Activated CD8-positive, alpha-beta T cell treated with anti-CD3 and anti-CD28 coated beads, Interleukin-2, amount 10 ng/mL, durations not matched to agents 7 days and 5 days (primary cell): ENCODE measurements around the gene PLIN4. TPM values are rescaled to one million over a fixed set of nuclear protein-coding genes. Genes with fewer than 3 reads are reported as not detected.

Experiments
- ATAC-seq: fragments of 150-1000 bp; cut with Tn5 transposase; one replicate; pipeline ENCODE4 v1.10.0; 2021; ENCODE audit warnings: moderate library complexity
- CTCF ChIA-PET: fragments of 350-600 bp; sonication (Branson Sonifier 250); formaldehyde crosslinking; loops from one replicate; lab custom pipeline; 2021; ENCODE audit warnings: antibody characterized with exemption; lab: Charles Lee
- POLR2A ChIA-PET: fragments of 350-600 bp; sonication (Branson Sonifier 250); formaldehyde crosslinking; loops from one replicate; lab custom pipeline; 2021; ENCODE audit warnings: antibody characterized with exemption; lab: Charles Lee
- DNase-seq: peaks from one replicate; pipeline ENCODE4 v3.0.0-alpha.2; 2020
- H3K27ac Mint-ChIP-seq: one replicate; pipeline ENCODE4 v1.8.0; 2021; ENCODE audit warnings: mild to moderate bottlenecking, mixed read lengths
- H3K27me3 Mint-ChIP-seq: one replicate; pipeline ENCODE4 v1.8.0; 2021; ENCODE audit warnings: low read depth, mixed read lengths
- H3K36me3 Mint-ChIP-seq: one replicate; pipeline ENCODE4 v1.8.0; 2021; ENCODE audit warnings: low read depth, mixed read lengths
- H3K4me1 Mint-ChIP-seq: one replicate; pipeline ENCODE4 v1.8.0; 2021; ENCODE audit warnings: low read depth, mixed read lengths
- H3K4me3 Mint-ChIP-seq: one replicate; pipeline ENCODE4 v1.8.0; 2021; ENCODE audit warnings: mild to moderate bottlenecking, mixed read lengths
- H3K9me3 Mint-ChIP-seq: one replicate; pipeline ENCODE4 v1.8.0; 2022; ENCODE audit warnings: mixed read lengths; ENCODE audit not compliant: insufficient read depth
- total RNA-seq, 2 experiments: library from RNA; stranded (reverse); gene quantifications; one replicate each; pipeline ENCODE4 v1.2.3, GENCODE V29; 2021

The PLIN4 gene
- total RNA-seq, 2 experiments from 2014 or later = not detected

DNA sequence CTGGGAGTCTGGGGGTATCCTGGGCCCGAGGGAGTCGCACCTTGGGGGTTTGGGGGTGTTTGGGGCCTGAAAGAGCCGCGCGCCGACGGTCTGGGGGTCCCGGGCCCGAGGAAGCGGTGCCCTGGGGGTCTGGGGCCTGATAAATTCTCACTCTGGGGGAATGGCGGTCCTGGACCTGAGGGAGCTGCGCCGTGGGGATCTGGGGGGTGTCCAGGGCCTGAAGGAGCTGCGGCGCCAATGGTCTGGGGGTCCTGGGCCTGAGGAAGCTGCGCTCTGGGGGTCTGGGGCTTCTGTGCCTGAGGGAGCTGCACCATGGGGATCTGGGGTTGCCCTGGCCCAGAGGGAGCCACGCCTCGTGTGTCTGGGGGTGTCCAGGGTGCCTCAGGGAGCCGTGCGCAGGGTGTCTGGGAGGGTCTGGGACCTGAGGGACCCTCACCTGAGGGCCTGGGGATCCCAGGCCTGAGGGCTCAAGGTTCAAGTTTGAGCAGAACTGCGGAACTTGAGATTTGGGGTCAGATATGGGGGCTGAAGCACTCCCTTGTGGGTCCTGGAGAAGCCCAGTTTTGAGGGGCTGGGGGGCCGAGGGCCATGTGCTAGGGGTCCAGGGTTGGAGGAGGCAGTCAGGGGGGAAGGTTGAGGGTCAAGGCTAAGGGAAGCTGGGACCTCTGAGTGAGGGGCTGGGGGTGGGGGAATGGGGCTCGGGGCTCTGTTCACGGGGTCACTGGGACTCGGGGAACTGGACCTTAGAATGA is 45.1 kb downstream of the PLIN4 start:
- POLR2A ChIA-PET = interaction anchor here (0.7 kb wide), 2 partner anchors 53 to 925 kb away, joined by 4 read pairs; no protein-coding TSS in a partner anchor
- peak overlapping the region; percentile 79 for H3K4me3 Mint-ChIP-seq

DNA sequence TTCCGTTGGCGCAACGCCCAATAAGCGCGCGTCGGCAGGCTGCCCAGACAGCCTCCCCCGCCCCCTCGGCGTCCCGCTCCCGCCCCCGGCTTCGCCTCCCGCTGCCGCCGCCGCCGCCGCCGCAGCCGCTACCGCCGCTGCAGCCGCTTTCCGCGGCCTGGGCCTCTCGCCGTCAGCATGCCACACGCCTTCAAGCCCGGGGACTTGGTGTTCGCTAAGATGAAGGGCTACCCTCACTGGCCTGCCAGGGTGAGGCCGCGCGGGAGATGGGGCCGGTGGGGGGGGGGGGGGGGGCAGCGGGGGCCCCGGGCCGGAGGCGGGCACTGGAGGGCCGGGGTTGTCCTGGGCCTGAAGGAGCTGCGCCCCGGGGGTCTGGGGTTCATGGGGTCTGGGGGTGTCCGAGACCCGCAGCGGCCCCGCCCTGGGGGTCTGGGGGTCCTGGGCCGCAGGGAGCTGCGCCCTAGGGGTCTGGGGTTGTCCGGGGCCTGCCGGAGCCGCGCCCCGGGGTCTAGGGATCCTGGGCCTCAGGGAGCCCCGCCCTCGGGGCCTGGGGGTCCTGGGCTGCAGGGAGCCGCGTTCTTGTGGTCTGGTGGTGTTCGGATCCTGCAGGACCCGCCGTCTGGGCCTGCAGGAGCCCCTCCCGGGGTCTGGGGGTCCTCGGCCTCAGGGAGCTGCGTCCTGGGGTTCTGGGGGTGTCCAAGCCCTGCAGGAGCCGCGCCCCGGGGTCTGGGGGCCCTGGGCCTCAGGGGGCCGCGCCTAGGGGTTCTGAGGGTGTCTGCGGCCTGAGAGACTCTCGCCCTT is 45.9 kb downstream of the PLIN4 start, which contains the start of gene HDGFL2:
HDGFL2 (plus strand) TSS at position 124 of the 801 bp plus-strand sequence; CDS start at position 178, 54 bp downstream.
- H3K36me3 Mint-ChIP-seq = peaks cover 4% of the 10 kb centered on the region
- H3K4me3 Mint-ChIP-seq = peak within 1 kb of the TSS; percentile 79
- CTCF ChIA-PET = interaction anchor here (0.8 to 1.3 kb wide), 5 partner anchors 16 to 205 kb away, joined by 3 to 5 read pairs (median 4); partner anchors contain the start of gene SH3GL1
- no peaks in the 10 kb centered on the region for H3K27me3 Mint-ChIP-seq
- ATAC-seq = no peak
- no peak for DNase-seq
- peaks cover 29% of the 10 kb centered on the region for H3K4me1 Mint-ChIP-seq
- peak within 1 kb of the TSS; percentile 61 for H3K27ac Mint-ChIP-seq
- POLR2A ChIA-PET = interaction anchor here (0.7 to 1.8 kb wide), 4 partner anchors 17 to 924 kb away, joined by 3 to 15 read pairs (median 4); no protein-coding TSS in a partner anchor
- H3K9me3 Mint-ChIP-seq = no peaks in the 10 kb centered on the region

More for the DNA sequence above, 45.1 kb downstream of the PLIN4 start:
- ATAC-seq = no peak
- no peaks in the 10 kb centered on the region for H3K27me3 Mint-ChIP-seq
- H3K36me3 Mint-ChIP-seq = peaks cover 6% of the 10 kb centered on the region
- H3K27ac Mint-ChIP-seq = peak overlapping the region; percentile 61
- DNase-seq = no peak
- no peaks in the 10 kb centered on the region for H3K9me3 Mint-ChIP-seq
- peaks cover 29% of the 10 kb centered on the region for H3K4me1 Mint-ChIP-seq
- CTCF ChIA-PET = no interaction called here

GRCh38 chr19:4471403-4472173 is 46.7 kb downstream of the PLIN4 start:
- H3K36me3 Mint-ChIP-seq = no peaks in the 10 kb centered on the region
- DNase-seq = peak; percentile 99
- no peak overlapping the region for H3K27ac Mint-ChIP-seq
- no peak overlapping the region for H3K4me3 Mint-ChIP-seq
- peaks cover 29% of the 10 kb centered on the region for H3K4me1 Mint-ChIP-seq
- no peaks in the 10 kb centered on the region for H3K9me3 Mint-ChIP-seq
- CTCF ChIA-PET = interaction anchor here (0.7 to 1.3 kb wide), 11 partner anchors 14 to 204 kb away, joined by 3 to 10 read pairs (median 4); partner anchors contain the start of genes CHAF1A and SH3GL1
- H3K27me3 Mint-ChIP-seq = no peaks in the 10 kb centered on the region
- peak; percentile 93 for ATAC-seq
- POLR2A ChIA-PET = interaction anchor here (0.6 to 2.0 kb wide), 11 partner anchors 9 to 252 kb away, joined by 3 to 15 read pairs (median 4); partner anchors contain the start of genes CHAF1A and YJU2

DNA sequence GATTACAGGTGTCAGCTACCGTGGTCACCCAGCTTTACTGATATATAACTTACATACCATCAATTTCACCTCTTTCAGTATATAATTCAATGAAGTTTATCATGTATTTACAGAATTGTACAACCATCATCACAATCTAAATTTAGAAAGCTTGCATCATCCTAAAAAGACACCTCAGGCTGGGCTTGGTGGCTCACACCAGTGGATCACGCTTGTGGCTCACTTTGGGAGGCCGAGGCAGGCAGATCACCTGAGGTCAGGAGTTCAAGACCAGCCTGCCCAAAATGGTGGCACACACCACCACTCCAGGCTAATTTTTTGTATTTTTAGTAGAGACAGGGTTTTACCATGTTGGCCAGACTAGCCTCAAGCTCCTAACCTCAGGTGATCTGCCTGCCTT is 50.5 kb downstream of the PLIN4 start:
- DNase-seq = no peak
- CTCF ChIA-PET = no interaction called here
- Mint-ChIP-seq H3K27me3 (no peaks in the 10 kb centered on the region), H3K4me1 (peaks cover 9% of the 10 kb centered on the region), H3K4me3 (no peak overlapping the region), H3K27ac (no peak overlapping the region), H3K36me3 (no peaks in the 10 kb centered on the region), H3K9me3 (no peaks in the 10 kb centered on the region)
- POLR2A ChIA-PET = no interaction called here
- no peak for ATAC-seq

DNA sequence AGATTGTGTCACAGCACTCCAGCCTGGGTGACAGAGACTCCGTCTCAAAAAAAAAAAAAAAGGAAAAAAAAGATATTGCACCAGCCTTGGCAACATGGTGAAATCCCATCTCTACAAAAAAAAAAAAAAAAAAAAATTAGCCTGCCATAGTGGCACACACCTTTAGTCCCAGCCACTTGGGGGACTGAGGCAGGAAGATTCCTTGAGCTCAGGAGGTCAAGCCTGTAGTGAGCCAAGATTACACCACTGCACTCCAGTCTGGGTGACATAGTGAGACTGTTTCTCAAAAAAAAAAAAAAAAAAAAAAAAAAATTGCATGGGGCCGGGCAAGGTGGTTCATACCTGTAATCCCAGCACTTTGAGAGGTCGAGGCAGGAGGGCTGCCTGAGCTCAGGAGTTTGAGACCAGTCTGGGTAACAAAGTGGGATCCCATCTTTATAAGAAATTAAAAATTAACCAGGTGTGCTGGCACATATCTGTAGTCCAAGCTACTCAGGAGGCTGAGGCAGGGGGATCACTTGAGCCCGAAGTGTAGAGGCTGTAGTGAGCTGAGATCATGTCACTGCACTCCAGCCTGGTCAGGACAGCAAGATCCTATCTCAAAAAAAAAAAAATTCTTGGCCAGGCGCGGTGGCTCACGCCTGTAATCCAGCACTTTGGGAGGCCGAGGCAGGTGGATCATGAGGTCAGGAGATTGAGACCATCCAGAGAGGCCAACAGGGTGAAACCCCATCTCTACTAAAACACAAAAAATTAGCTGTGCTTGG is 53.3 kb downstream of the PLIN4 start:
- Mint-ChIP-seq H3K36me3 (no peaks in the 10 kb centered on the region), H3K4me3 (no peak overlapping the region), H3K4me1 (peaks cover under 1% of the 10 kb centered on the region), H3K27ac (no peak overlapping the region), H3K9me3 (no peaks in the 10 kb centered on the region), H3K27me3 (no peaks in the 10 kb centered on the region)
- ChIA-PET CTCF (no interaction called here), POLR2A (no interaction called here)
- DNase-seq = no peak
- ATAC-seq = no peak

DNA sequence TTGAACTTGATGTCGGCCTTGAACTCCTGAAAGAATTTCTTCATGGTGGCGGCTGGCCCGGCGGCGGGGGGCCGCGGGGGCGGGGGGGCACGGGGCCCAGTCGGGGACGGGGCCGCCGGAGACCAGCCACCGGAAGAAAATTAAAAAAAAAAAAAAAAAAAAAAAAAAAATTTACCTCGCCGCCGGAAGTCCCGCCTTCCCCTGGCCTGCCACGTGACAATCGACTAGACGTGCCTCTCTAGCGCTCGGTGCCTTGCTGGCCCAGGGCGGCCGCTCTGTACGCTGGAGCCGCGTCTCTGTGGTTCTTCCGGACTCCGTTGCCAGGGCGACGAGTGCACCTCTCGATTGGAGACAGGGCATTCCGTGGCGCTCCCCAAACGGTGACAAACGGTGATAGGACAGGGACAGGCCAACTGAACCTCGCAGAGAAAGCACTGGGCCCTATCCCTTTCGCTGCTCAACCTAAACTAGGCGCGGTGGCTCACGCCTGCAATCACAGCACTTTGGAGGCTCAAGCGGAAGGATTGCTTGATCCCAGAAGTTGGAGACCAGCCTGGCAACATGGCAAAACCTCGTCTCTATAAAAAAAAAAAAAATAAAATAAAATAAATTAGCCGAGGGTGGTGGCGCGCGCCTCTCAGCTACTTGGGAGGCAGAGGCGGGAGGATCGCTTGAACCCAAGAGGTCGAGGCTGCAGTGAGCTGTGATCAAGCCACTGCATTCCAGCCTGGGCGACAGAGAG is 60.5 kb downstream of the PLIN4 start, which contains the start of gene UBXN6:
UBXN6 (minus strand) TSS at position 141 of the 742 bp plus-strand sequence; CDS start at position 44, 97 bp downstream.
- no peaks in the 10 kb centered on the region for H3K9me3 Mint-ChIP-seq
- ATAC-seq (peak; percentile 97), DNase-seq (peak; percentile 98)
- CTCF ChIA-PET = interaction anchor here (0.8 to 1.3 kb wide), 2 partner anchors 13 to 58 kb away, joined by 3 read pairs; partner anchors contain the start of gene SH3GL1
- peak within 1 kb of the TSS; percentile 85 for H3K4me3 Mint-ChIP-seq
- no peaks in the 10 kb centered on the region for H3K27me3 Mint-ChIP-seq
- peak within 1 kb of the TSS; percentile 90 for H3K27ac Mint-ChIP-seq
- peaks cover 19% of the 10 kb centered on the region for H3K4me1 Mint-ChIP-seq
- POLR2A ChIA-PET = interaction anchor here (0.6 to 1.4 kb wide), 2 partner anchors 13 to 875 kb away, joined by 3 to 8 read pairs; no protein-coding TSS in a partner anchor
- H3K36me3 Mint-ChIP-seq = no peaks in the 10 kb centered on the region

GRCh38 chr19:4456843-4457653 is 61.2 kb downstream of the PLIN4 start:
- POLR2A ChIA-PET = interaction anchor here (0.6 to 2.7 kb wide), 5 partner anchors 14 to 875 kb away, joined by 3 to 15 read pairs (median 3); partner anchors contain the start of genes HDGFL2 and SH3GL1
- CTCF ChIA-PET = interaction anchor here (0.8 to 1.1 kb wide), 2 partner anchors 15 to 55 kb away, joined by 4 read pairs; partner anchors contain the start of genes CHAF1A and HDGFL2
- H3K4me1 Mint-ChIP-seq = peaks cover 19% of the 10 kb centered on the region
- H3K27me3 Mint-ChIP-seq = no peaks in the 10 kb centered on the region
- H3K27ac Mint-ChIP-seq = peak overlapping the region; percentile 84
- H3K4me3 Mint-ChIP-seq = peak overlapping the region; percentile 85
- DNase-seq (peak; percentile 44), ATAC-seq (peak; percentile 40)
- no peaks in the 10 kb centered on the region for H3K9me3 Mint-ChIP-seq
- H3K36me3 Mint-ChIP-seq = peaks cover 3% of the 10 kb centered on the region

DNA sequence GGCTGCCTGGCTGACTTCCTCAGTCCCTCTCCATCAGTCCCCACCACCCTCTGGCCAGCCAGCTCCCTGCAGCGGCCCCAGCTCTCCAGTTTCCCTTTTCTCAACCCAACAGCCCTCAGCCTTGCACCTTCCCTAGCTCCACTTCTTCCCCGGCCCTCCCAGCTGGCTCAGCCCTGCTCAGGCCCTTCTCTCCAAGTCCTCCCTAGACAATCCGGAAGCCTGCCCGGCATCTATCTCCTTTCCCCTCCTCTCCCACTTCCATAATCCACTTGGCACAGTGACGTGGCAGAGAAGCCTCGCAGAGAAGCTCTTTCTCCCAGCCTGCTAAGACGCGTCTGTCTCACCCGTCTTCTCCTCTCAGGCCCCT is 61.8 kb downstream of the PLIN4 start:
- Mint-ChIP-seq H3K36me3 (peaks cover 3% of the 10 kb centered on the region), H3K27me3 (no peaks in the 10 kb centered on the region), H3K27ac (peak overlapping the region; percentile 84), H3K4me1 (peaks cover 19% of the 10 kb centered on the region), H3K4me3 (peak overlapping the region; percentile 85), H3K9me3 (no peaks in the 10 kb centered on the region)
- ATAC-seq (no peak), DNase-seq (no peak)
- CTCF ChIA-PET = interaction anchor here (0.8 to 1.1 kb wide), 2 partner anchors 15 to 54 kb away, joined by 4 read pairs; partner anchors contain the start of genes CHAF1A and HDGFL2
- POLR2A ChIA-PET = interaction anchor here (0.6 to 2.7 kb wide), 4 partner anchors 15 to 190 kb away, joined by 3 to 15 read pairs (median 4); partner anchors contain the start of genes HDGFL2 and SH3GL1
